Activated CD4-positive, CD25-positive, alpha-beta regulatory T cell treated with anti-CD3 and anti-CD28 coated beads, Interleukin-2, amount 50 U/mL, for 72 hours (primary cell): ENCODE results near the gene CLDN22.

Experiments
- DNase-seq: peaks from one replicate; pipeline ENCODE4 v3.0.0; 2021

The CLDN22 gene

DNA sequence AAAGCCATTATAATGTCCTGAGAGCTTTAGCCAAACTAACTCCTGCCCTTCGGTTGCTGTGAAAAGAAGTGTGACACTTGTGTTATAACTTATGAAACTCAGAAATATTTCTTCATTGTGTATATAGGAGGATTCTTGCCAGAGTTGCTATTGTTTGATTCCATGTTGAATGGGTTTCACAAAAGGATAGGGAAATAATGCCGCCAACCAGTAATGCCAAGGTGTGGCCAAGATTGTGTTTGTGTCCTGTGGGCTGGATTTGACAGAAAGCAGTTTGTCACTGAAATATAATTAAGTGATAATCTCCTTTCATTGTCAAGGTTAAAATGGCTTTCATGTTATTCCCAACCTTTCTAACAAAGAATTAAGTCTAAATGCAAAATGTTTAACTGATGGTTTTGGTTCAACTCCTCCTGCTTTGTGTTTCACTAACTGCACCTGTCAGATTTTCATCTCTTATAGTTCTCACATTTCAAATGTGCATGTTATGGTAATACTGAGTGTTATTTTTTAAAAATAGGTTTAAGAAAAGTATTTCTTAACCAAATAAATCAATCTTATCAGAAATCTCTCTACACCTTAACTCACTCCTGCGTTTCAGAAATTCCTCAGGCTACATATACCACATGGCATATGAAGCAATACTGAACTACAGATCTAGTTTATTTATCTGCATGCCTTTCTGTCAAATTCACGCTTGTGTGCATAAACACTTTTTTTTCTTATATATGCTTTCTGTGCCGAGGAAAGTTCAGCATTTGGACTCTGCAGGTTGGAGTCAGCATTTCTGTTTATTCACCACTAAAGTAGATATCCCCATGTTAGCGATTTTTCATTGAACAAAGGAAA, at the start of gene CLDN22:
Gene CLDN22, minus strand, starts transcription at position 66 of the 849 bp plus-strand sequence. Its CDS starts 58 bp downstream, at position 8.
- DNase-seq: no peak

DNA sequence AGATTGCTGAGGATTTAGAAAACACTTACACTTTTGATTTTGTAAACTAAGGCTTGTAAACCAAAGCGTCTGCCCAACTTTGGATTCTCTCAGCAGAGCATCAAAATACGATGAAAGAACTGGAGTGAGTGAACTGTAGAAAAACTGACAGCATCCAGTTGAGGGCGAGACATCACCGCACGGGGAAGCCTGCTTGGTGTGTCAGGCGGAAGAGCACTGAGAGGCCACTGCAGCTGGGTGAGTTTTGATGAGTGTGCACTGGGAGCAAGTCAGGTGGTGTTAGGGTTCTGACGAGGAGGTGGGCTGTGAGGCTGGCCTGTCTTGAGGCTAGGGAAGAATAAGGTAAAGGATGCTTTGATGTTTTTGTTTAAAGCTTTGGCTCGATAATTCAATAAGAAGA, 49.0 kb upstream of the CLDN22 start:
- DNase-seq: no peak

DNA sequence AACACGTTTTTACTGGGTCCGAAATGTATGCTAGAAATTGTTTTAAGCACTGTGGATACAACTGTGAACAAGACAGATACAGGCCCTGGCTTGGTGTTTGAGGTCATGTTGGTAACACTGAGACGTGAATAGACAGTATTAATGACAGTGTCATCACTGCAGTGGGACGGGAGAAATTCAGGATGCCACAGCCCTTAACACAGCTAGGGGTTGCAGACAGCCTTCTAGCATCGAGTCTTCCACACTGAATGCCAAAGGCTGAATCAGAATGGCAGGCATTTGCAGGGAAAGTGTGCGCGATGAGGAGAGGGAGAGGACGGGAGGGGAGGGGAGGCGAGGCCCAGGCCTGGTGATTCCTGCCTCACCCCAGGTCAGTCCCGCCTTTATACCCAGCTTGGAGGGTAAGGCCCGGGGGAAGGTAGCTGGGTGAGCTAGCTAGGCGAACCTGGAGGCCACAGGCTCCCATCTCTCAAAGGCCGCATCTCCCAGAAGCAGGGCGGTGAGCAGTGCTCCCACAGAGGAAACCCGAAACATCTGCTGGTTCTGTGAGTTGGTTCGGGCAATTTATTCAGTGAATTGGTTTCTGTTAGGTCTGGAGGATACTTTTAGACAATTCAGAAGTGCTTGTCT, 46.2 kb upstream of the CLDN22 start:
- DNase-seq: no peak

DNA sequence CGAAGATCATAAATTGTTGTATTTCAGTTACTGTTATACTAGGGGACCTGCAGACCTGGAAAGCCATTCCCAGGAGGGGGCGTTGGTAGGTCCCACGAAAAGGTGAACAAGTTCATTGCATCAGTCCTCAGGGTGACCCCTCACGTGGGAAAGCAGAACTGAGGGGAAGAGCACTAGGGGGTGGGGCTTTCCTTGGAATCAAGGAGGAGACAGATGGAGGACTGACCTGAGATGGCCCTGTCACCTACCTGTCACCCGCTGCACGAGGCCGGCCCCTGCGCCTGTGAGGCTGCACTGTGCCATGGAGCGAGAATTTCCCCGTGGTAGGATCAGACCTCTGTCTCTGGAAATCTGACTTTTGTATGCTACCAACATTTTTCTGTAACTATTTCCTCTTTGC, 43.9 kb upstream of the CLDN22 start:
- no peak for DNase-seq

DNA sequence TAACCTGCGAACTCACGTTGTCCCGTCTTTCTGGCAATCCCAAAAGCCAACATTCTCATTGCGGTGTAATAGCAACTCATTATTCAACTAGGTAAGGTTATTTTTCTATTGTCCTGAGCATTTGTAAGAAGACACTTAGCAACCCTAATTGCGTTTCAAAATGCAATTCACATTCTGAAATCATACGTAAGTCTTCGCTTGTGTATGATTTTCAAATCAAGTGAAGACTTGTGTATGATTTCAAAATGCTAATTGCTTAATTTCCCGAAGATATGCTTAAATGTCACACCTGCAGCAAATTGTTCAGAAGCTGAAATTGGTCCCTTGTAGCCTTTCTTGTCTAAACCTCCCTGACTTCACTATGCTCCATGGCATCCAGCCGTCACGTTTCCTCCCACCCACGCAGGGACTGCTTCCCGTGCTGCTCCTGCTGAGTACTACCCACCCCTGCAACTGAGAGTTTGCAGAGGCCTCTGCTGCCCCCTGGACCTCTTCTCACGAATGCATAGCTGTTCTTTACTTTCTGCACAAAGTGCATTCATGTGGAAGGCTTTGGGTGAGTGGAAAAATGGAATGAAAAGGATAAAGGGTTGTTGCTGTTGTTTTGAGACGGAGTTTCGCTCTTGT, 43.0 kb upstream of the CLDN22 start:
- no peak for DNase-seq

DNA sequence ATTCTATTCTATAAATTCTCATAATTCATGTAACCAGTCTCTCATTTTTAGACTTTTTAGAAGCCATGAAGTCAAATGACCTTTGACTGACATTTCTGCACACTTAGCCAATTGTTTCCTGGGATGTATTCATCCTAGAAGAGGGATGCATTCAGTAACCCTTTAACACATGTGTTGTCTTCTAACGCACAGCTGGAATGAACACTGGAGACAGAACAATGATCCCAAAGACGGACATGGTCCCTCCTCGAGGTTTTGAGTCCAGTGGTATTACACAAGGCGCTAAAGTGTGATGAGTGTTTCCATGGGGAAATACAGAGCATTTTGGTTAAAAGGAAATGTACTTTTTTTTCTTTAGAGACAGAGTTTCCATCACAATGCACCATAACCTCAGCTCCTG, 42.0 kb upstream of the CLDN22 start:
- DNase-seq: no peak

DNA sequence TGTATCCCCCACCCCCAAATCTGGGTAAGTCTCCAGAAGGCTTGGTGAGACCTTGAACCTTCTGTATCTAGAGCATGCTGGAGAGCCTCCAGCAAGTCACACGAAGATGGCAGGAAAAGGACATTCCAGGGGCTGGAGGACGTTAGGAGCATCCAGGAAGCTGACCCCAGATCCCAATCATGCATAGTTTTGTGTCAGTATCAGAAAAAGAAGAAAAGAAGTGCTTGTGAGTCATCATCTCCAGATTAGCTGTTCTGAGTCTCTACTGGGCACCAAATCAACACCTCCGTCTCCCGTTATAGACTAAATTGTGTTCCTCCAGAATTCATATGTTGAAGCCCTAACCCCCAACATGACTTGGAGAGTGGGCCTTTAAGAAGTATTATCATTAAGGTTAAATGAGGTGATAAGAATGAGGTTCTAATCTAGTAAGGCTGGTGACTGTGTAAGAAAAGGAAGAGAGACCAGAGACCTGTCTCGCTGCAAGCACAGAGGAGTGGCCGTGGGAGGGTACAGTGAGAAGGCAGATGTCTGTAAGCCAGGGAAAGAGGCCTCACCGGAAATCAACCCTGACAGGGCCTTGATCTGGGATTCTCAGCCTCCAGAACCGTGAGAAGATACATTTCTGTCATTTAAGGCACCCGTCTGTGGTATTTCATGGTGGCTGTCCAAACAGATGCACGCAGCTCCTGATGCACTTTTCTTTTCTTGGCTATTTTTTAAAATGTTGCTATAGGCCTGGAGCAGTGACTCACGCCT, 40.3 kb upstream of the CLDN22 start:
- no peak for DNase-seq

DNA sequence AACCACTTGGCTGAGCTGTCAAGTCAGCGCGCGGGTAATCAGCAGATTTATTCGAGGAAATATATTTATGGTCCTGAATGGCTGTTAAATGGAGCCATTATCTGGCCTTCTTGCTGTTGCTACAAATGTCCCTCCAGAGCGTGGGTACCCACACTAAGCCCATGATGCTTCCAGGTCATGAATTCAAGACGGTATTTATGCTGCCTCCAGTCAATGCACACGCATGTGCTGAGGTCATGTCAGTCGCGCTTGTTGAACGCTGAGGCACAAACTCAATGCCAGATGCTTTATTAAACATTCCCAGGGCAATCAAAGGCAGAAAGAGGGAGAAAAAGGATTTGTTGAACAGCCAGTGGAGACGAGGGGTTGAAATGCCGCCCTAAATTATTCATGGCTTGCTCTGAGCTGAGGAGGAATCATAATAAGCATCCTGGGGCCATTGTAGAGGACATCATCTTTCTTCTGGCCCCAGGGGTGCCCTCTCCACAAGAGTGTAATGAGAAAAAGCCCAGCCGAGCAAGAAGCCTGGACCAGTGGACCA, 38.2 kb upstream of the CLDN22 start:
- no peak for DNase-seq

DNA sequence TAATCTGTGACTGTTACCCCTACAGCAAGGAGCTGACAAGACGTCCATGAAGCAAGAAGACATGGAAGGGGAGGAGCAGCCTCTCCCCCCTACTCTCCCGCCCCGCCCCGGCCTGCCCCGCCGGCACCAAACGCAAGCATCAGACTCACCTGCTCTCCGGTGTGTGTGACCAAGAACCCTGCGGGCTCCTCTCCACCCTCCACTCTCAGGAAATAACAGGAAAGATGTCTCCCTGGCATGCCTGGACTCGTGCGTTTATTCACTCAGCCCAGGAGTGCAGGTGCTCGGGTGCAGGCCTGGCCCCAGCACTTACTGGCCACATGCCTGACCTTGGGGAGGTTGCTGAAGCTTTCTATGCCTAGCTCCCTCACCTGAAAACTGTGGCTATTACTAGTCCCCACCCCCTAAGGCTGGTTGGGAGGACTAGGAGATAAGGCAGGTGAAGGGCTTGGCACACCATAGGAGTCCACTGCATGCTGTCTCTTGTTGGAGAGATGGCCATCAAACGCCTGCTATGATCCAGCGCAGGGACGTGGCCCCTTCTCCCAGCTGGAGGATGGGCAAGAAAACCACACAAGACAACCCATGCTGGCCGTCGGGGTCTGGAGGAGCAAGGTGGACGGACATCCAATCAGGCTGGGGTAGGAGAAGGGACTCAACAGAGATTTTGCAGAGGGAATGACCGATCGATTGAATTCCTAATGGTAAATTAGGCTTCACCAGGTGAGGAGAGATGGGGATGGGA, 37.0 kb upstream of the CLDN22 start:
- DNase-seq: no peak

DNA sequence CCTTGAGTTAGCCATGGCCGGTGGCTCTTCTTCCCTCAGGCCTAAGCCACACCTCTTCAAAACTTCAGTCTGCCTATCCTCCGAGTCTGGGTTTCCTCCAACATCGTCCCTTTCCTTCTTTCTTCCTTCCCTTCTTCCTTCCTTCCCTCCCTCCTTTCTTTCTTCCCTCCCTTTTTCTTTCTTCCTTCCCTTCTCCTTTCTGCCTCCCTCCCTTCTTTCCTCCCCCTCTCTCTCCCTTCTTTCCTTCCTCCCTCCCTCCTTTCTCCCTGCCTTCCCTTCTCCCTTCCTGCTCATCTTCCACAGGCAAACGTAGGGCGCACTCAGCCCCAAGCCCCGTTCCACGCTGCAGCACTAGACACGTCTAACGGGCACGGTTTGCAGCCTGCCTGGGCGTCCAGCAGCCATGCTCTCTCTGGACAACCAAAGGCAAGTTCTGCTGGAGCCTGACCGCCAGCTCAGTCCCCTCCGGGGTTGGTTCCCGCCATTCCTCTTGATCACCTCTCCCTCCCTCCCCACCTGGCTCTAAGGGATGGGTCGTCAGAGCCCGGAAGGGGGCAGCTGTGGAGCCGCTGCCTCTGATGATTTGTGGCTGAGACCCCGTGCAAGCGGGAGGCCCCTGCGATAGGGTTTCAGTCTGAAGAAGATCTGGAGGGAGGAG, 36.2 kb upstream of the CLDN22 start:
- DNase-seq: no peak

DNA sequence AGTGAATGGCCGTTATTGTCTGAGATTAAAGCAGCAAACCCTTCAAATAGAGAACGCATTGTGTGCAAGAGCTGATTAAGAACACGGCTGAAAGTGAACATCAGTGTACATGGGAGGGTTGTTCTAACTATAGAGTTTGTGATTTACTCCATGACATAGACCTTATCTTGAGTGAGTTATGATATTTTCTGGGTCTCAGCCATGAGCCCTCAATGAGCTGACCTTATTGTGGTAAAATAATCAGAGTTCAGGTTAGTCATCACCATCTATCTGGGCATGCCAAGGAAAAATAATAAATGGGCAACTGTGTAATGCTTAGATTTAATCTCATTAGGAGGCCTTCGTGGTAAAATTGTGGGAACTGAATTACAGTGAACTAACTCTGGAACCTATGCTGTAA, 35.3 kb upstream of the CLDN22 start:
- DNase-seq: no peak

DNA sequence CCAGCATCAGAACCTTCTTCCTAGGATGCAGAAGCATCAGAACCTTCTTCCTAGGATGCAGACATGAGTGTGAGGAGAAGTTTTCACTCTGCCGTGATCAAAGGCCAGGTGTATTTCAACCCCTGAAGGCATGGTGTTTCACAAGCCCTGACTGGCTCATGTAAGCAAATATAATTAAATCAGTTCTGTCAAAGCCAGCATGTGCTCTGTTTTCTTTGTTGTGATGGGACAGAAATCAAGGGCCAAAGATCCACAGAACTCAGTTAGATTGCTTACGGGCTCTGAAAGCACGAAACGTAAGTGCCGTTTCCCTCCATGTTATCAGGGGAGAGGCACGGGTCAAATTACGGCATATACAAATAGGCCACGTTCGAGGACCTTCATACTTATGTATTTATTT, 34.1 kb upstream of the CLDN22 start:
- DNase-seq: no peak

DNA sequence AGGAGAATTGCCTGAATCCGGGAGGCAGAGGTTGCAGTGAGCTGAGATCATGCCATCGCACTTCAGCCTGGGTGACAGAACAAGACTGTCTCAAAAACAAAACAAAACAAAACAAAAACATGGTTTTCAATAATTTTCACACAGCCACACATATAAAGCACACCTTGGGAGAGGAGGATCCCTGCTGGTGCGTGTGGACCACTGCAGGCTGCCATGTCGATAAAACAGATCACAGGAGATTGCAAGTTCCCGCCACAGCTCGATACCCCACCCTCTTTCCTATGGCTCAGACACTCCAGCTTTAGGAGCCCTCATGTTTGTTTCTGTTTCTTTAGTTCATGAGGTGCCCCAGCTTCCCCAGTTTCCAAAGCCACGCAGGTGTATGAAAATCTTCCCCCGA, 33.5 kb upstream of the CLDN22 start:
- DNase-seq: no peak

DNA sequence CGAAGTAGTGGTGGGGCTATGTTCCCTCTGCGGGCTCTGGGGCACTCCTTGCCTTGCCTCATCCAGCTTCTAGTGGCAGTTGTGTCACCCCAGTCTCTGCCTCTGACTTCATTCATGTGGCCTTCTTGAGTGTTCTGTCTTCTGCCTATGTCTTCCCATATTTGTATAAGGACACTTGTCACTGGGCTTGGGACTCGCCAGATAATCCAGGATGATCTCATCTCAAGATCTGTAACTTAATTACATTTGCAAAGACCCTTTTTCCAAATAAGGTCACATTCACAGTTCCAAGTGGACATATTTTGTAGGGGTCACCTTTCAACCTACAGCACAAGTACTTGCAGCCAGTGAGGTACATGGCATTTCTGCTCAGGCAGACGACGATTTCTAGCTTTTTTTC, 32.5 kb upstream of the CLDN22 start:
- no peak for DNase-seq

DNA sequence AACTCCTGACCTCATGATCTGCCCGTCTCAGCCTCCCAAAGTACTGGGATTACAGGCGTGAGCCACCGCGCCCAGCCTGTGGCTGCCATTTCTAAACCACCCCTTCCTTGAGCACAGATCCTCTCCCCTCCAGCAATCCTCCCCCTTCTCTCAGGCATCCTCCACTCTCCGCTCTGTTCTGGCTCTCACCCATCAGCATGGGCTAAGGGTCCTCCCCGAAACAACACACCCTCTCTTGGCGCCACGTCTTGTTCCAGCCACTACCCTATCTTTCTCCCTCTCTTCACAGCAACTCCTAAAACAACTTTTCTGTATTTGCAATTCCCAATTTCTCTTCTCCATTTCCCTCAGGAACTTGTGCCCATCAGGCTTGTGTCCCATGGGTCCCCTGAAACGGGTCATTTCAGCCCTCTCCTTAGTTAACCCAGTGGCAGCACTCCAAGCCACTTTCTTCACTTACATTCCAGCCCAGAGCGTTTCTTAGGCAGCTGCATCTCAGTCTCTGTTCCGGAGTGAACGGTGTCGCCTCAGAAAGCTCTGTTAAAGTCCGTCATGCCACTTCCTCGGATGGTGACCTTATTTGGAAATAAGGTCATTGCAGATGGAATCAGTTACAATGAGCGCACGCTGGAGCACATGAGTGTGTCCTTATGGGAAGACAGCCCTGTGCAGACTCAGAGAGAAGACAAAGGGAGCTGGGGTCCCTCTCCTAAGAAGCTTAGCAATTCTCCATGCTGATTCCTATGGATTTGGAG, 30.4 kb upstream of the CLDN22 start:
- no peak for DNase-seq

DNA sequence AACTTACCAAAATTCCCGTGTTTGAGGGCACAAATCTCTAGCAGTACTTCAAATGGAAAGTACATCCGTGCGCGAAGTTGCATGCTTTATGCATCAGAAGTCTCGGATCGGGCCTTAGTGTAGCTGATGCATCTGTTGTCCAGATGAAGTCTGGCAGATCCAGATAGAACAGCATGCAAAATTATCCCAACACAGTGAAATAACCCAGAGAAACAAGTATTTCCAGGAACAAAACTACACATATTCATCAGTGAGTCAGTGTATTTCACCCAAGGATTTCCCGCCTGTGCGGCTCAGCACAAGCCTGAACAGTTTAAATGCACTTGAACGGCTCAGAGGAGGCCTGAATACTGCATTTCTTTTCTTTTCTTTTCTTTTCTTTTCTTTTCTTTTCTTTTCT, 29.6 kb upstream of the CLDN22 start:
- DNase-seq: no peak

DNA sequence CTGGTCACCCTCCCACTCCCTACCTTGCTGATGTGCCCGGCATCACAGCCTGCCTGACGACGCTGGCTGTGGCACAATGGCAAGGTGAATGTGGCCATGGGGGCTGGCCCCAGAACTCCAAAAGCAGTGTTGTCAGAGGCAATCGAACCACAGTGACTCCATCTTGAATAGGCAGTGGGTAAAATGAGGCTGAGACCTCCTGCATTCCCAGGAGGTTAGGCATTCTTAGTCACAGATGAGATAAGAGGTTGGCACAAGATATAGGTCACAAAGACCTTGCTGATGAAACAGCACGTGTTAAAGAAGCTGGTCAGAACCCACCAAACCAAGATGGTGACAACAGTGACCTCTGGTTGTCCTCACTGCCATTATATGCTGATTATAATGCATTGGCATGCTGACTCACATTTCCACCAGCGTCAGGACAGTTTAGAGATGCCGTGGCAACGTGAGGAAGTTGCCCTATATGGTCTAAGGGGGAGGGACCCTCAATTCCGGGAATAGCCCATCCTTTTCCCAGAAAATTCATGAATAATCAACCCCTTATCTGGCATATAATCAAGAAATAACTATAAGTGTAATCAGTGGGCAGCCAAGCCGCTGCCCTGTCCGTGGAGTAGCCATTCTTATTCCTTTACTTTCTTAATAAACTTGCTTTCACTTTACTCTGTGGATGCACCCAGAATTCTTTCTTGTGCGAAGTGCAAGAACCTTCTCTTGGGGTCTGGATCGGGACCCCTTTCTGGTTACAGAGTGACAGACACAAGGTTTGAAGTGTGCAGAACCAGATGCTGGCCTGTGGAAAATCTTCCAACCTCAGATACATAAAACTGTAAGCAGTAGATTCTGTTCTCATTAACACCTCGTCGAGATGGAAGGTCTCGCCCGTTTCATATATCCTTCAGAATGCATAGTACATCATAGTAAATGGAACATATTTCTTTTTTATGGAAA, 28.9 kb upstream of the CLDN22 start:
- DNase-seq: no peak

DNA sequence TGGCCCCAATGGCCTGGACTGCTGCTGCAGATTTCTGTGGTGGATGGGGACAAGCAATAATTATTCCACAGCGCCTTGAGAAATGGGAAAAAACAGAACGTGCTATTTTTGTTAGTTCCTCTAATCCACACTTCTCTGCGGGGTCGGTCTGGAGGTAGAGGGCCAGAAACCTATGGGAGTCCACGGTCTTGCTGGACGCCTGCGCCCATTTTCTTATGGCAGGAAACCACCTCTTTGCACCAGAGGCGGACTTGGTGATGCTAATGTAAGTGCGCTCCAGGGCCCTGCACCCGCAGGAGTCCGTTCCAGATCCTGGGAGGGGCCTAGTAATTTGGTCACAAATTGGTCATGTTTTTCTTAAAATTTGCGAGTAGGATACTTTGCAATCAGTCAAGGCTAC, 28.1 kb upstream of the CLDN22 start:
- DNase-seq: no peak

DNA sequence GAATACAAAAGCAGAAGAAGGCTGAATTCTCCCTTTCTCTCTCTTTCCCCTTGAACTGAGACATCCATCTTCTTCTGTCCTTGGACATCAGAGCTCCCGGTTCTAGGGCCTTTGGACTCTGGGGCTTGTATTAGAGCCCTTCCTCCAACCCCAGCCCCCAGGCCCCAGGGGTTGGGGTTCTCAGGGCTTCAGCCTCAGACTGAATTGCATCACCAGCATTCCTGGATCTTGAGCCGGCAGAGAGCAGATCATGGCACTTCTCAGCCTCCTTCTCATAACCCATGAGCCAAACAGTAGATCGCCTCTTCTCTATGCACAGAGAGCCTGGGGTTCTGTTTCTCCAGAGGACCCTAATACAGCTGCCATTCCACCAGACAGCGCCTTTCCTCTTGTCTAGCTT, 27.5 kb upstream of the CLDN22 start:
- no peak for DNase-seq

DNA sequence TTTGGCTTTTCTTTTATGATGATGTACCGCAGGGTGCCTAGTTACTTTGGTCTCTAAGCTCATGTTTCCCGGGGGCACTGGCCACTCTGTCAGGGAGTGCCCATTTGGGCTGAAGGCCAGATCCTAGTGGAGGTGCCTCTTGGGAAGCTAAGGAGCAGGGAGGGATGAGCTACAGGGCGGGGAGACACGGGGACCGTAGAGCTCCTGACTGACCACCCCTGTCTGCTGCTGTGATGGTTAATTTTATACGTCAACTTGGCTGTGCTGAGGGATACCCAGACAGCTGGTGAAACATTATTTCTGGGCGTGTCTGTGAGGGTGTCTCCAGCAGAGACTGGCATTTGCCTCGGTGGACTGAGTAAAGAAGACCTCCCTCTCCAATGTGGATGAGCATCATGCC, 27.1 kb upstream of the CLDN22 start:
- DNase-seq: no peak
